Stimulated activated CD8-positive, alpha-beta memory T cell treated with anti-CD3 and anti-CD28 coated beads, Interleukin-7, amount 100 ng/mL, for 24 hours (primary cell): ENCODE measurements around the gene GRK5.

Experiments
- DNase-seq: peaks from one replicate; pipeline ENCODE4 v3.0.0-alpha.2; 2020; ENCODE audit warnings: low read depth

The GRK5 gene

DNA sequence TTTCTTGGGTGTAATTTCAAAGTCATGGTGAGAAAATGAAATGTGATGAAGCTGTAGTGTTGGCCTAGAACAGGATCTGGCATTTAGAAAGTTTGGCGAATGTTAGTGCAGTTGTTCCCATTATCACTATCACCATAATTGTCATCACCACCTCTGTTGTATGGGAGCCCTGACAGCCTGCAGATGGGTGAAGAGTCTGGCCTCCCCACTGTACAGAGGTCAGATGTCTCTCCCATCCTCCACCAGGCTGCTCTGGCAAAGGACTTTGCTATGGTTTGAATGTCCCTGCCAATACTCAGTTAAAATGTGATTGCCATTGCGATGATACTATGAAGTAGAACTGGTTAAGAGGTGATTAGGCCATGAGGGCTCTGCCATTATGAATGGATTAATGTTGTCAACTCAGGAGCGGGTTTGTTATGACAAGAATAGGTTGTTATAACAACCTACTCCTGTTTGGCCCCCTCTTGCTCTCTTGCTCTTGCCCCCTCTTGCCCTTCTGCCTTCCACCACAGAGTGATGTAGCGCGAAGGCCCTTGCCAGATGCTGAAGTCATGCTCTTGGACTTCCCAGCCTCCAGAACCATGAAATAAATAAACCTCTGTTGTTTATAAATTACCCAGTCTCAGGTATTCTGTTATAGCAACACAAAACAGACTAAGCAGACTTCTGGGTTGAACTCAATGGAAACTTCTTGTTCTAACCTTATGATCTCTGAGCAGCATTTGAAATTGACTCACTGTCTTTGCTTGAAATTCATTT, 90.0 kb downstream of the GRK5 start:
- no peak for DNase-seq

GRCh38 chr10:119298810-119299209, 91.4 kb downstream of the GRK5 start:
- no peak for DNase-seq

DNA sequence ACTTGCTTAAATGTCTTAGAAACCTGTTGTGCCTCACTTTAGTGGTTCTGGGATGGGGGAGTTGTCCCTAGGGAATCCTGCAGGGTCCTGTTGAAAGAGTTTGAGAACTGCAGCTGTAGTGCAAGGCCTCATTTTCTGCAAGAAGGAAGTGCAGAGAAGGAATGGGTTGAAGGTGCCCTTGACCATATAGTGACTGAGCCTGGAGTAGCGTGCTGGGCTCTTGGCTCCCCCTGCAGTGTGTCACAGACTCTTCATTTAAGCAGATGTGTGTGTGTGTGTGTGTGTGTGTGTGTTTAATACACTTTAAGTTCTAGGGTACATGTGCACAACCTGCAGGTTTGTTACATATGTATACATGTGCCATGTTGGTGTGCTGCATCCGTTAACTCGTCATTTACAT, 92.2 kb downstream of the GRK5 start:
- no peak for DNase-seq

DNA sequence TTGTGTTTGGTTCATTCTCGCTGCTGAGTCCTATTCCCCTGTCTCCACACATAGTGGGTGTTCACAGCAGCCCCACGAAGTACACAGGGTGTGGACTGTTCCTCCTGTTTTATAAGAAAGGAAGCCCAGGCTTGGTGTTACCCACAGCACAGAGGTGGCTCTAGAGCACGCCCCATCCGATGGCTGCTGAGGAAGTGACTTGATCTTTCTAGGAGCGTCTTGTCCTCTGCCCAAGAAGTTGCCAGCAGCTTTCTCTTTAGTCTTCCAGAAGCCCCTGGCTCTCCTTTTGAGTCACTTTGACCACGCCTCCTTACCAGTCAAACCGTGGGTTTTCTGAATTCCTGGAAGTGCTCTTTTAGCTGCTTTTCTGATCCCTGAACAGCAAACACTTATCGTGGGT, 94.0 kb downstream of the GRK5 start:
- DNase-seq = peak; percentile 35

DNA sequence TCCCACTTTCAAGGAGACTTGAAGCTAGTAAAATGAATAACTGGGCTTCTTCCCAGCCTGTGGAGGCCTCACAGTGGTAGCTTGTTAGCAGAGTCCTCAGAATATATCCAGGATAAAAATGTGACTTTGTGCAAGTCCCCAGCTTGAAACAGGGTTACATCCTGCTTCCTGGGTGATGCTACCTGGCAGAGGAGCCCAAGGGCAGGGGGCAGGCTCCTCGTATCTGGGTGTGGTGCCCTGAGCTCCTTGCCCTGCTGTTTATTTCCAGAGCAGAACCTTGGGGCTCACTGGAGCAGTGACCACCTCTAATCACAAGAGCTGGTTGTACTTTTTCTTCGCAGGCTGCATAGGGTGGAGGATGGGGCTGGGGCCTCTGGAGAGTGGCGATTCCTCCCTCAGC, 94.8 kb downstream of the GRK5 start:
- no peak for DNase-seq

GRCh38 chr10:119302591-119303253, 95.4 kb downstream of the GRK5 start:
- no peak for DNase-seq

DNA sequence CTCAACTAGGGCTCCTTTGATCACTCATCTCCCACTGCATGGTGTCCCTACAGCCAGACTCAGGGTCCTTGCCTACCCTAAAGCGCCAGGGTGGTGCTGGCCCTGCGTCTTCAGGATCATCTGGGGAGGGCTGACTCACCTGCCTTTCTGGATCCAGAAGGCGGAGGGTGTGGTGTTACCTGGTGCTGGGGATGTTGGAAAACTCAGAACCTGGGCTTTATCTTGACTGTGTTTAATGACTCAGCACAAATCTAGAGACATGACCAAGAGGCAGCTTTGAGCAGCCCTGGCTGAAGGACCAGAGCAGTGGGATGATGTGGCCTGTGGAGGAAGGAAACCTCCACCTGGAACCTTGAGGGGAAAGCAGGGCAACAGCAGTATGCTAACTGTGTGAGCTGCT, 96.5 kb downstream of the GRK5 start:
- DNase-seq = no peak

DNA sequence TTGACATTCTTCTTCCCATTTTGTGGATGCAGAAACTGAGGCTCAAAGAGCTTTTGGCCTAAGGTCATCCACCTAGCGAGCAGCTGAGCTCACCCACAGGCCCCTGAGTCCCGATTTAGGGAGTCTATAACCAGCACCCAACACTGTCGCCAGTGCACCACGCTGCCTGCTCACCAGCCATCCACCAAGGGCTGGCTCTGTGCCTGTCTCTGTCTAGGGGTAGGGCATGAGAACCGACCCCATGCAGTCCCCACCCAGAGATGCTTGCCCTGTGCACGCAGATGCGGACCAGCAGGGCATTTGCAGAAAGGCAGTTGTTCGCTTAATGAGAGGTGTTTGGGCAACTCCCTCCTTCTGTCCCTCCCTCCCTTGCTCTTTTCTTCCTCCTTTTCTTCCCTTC, 97.2 kb downstream of the GRK5 start:
- DNase-seq = no peak

DNA sequence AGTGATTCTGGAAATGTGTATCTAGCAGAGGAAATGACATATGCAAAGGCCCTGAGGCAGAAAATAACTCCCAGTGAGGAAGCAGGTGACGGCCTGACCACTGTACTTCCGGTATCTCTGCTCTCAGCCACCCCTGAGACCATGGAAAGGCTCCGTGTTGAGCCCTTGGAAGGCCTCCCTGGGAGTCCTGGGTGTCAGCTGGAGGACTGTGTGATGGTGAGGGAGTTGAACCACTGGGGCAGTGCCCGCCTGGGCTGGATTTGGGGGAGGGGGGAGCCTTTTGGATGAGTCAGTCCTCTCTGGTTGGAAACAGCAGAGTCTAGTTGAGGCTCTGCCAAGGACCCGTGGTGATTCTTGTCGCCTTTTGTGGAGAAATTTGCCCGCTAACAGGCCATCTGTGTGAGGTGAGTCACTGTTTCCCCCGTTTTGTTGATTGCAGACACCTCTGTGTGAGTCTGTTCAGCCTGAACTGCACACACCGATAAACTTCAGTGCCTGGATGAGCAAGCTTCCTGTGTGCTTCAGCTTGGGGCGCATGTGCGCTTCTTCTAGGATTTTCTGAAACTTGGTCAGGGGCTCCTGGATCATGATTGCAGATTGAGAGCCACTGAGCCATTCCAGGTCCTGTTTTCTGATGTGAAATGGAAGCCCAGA, 98.6 kb downstream of the GRK5 start:
- peak; percentile 65 for DNase-seq

DNA sequence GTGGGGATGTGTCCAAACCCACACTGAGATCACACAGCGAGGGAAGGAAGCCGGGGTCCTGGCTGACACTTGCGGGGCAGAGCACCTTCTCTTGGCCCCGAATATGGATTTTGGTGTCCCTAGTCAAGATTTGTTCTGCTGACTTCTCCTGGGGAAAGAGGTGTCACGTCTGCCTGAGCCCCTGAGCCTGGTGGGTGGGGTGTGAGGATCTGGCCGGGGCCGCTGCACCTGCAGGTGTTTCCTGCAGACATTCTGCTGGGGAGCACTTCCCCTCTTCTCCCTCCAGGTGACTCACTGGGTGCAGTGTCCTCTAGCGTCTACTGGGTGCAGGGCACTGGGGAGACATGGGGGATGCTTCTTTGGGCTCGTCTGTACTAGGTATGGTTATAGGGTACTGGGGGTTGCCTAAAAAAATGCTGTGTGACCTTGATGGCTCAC, 99.2 kb downstream of the GRK5 start:
- DNase-seq = peak; percentile 23

DNA sequence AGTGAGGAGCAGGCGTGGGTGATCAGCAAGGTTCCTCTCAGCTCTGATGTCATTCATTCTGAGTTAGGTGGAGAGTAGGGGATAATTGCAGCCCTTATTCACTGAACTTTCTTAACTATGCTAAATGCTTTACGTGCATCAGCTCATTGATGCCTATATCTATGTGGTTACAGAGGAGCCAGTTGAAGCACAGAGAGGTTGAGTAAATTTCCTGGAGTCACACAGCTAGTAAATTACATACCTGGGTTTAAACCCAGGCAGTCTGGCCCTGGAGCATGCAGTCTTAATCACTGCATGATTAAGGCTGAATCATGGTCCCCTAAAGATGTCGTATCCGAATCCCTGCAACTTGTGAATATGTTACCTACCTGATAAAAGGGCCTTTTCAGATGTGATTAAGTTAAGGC, 99.6 kb downstream of the GRK5 start:
- no peak for DNase-seq

DNA sequence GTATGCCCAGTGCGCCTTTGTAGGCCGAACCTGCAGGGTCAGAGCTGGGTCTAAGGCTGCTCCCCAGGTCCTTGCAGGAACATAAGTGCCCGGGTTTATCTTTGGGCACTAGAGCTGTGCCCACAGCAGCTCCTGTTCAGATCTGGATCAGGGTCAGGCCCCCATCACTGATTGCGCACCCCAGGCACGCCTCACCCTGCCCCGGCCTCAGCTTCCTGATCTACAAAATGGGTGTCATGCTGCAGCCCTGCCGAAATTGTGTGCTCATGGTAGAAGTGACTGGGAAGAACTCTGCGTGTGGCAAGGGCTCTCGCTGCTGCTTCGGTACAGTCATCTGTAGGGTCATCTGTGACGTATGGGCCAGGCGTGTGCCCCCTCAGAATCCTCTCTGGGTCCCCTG, 100.7 kb downstream of the GRK5 start:
- no peak for DNase-seq

DNA sequence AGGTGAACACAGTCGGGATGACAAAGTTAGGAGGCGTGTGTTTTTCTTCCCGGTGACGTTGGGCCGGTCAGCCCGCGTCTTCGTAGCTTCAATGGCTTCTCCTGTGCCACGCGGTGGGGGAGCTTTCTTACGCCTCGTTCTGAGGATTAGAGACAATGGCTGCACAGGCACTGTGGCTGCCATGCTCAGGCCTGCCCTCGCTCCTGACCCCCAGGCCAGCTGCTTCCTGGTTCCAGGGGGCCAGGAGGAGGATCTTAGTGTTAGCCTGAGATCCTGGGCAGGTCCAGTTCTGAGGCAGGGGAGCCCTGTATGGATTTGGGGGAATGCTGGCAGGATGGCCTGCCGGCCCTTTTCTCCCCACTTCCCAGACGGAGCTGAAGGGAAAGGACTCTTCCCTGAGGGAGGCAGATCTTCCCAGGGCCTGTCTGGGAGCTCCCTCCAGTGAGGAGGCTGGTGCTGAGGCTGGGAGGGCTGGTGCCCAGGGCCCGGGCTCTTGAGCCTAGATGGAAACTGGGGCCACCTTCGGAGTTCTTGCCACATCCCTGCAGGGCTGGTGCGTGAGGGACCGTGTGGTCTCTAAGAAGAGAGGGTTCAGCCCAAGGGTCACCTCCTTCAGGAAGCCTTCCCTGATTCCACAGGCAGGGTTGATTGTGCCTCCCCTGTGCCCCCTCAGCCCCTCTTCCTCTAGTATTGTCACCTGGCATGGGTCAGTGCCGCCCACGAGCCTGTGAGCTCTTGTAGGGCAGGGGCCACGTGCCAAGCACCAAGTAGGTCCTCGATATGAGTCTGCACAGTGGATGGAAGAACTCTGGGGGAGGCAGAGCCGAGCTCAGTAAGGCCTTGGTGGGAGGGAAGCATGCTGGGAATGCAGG, 101.4 kb downstream of the GRK5 start:
- no peak for DNase-seq

GRCh38 chr10:119309423-119309770, 102.0 kb downstream of the GRK5 start:
- DNase-seq = no peak

GRCh38 chr10:119310806-119311205, 103.4 kb downstream of the GRK5 start:
- no peak for DNase-seq

DNA sequence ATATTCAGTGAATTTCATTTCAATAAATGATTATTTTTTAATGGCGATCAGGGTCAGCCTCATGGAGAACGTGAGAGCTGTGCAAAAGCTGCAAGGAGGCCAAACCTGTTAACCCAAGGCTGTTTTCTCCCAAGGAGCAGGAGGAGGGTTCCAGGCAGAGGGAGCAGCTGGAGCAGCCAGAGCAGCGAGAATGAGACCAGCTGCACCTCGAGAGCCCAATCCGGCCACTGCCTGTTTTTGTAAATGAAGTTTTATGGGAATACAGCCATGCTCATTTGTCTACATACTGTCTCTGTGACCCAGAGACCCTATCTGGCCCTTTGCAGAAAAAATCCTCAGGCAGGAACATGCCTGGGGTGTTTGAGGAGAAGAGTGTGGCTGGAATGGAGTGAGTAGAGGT, 104.9 kb downstream of the GRK5 start:
- no peak for DNase-seq

DNA sequence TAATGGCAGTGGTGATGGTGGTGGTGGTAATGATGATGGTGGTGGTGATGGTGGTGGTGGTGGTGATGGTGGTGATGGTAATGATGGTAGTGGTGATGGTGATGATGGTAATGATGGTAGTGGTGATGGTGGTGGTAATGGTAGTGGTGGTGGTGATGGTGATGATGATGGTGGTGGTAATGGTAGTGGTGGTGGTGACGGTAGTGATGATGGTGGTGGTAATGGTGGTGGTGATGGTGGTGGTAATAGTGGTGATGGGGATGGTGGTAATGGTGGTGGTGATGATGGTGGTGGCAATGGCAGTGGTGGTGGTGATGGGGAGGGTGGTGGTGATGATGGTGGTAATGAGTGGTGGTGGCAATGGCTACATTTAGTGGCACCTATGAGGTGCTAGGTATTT, 105.7 kb downstream of the GRK5 start:
- no peak for DNase-seq

GRCh38 chr10:119313644-119314043, 106.3 kb downstream of the GRK5 start:
- peak; percentile 33 for DNase-seq

DNA sequence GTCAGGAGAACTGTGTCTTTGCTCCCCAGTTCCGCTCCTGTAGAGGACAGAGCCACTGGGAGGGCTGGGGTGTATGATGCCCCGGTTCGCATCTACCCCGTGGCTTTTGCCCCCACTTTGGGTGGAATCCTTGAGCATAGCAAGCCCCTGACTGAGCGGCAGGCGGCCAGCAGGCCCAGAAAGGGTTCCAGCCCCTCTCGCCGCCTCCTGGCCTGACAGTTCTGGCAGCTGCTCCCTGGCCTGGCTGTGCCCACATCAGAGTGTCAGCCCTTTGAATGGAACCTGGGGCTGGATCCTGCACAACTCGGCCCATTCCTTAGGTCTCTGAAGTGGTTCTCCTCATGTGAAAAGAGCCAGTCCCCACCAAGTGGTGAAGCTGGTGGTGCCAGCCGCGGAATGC, 106.7 kb downstream of the GRK5 start:
- DNase-seq = no peak

GRCh38 chr10:119314486-119314885, 107.1 kb downstream of the GRK5 start:
- DNase-seq = no peak

GRCh38 chr10:119315128-119316001, 108.0 kb downstream of the GRK5 start:
- peak; percentile 48 for DNase-seq

GRCh38 chr10:119316002-119316358, 108.6 kb downstream of the GRK5 start:
- DNase-seq = no peak
